IMR-90 (cell line): ENCODE measurements around the gene BBS5. TPM values are rescaled to one million over a fixed set of nuclear protein-coding genes. Genes with fewer than 3 reads are reported as not detected.

ENCODE experiments used
- ATAC-seq: fragments of 200-7000 bp; cut with Tn5 transposase; 2 replicates; pipeline ENCODE4 v1.9.1; 2020; ENCODE audit warnings: low read depth, mild to moderate bottlenecking, moderate library complexity
- BruUV-seq: library from RNA; stranded (reverse); fragments of 400-500 nt; replicated peaks from 2 replicates; lab custom pipeline; 2021; lab: Mats Ljungman, UMichigan
- CTCF ChIA-PET: fragments of 300-600 bp; formaldehyde crosslinking; extraction: SDS; loops from one replicate; lab custom pipeline; 2021; ENCODE audit warnings: antibody characterized with exemption; lab: Yijun Ruan, JAX
- POLR2A ChIA-PET: fragments of 300-600 bp; sonication (Branson Sonifier 250); formaldehyde crosslinking; loops from one replicate; lab custom pipeline; 2022; ENCODE audit warnings: antibody characterized with exemption; ENCODE audit not compliant: unreplicated experiment; lab: Charles Lee
- DNase-seq: peaks from one replicate; pipeline ENCODE4 v3.0.0; 2013
- H2AFZ ChIP-seq: replicated peaks from 2 replicates; pipeline ENCODE3; 2013; ENCODE audit warnings: low read length, mild to moderate bottlenecking; ENCODE audit not compliant: poor library complexity
- H2AK5ac ChIP-seq: 2 replicates; pipeline ENCODE4 v1.6.1; 2013; ENCODE audit warnings: low read depth, low read length, inconsistent platforms
- H2AK9ac ChIP-seq: replicated peaks from 2 replicates; pipeline ENCODE3; 2013; ENCODE audit warnings: mild to moderate bottlenecking, low read depth, low read length, moderate library complexity; ENCODE audit not compliant: poor library complexity
- H2BK120ac ChIP-seq: 2 replicates; pipeline ENCODE4 v1.6.1; 2013; ENCODE audit warnings: low read depth, low read length, inconsistent platforms
- H2BK15ac ChIP-seq: 3 replicates; pipeline ENCODE4 v1.6.1; 2013; ENCODE audit warnings: low read depth, low read length, inconsistent platforms
- H2BK20ac ChIP-seq: 2 replicates; pipeline ENCODE4 v1.6.1; 2013; ENCODE audit warnings: low read depth, mild to moderate bottlenecking, inconsistent platforms, low read length, moderate library complexity
- H2BK5ac ChIP-seq: 2 replicates; pipeline ENCODE4 v1.6.1; 2013; ENCODE audit warnings: mild to moderate bottlenecking, low read depth, low read length, inconsistent platforms; ENCODE audit not compliant: poor library complexity, severe bottlenecking
- H3K14ac ChIP-seq: replicated peaks from 2 replicates; pipeline ENCODE4 v1.6.1; 2013; ENCODE audit warnings: low read depth, low read length, inconsistent platforms
- H3K18ac ChIP-seq: 2 replicates; pipeline ENCODE4 v1.6.1; 2013; ENCODE audit warnings: low read depth, low read length, control low read depth
- H3K23ac ChIP-seq: 2 replicates; pipeline ENCODE4 v1.6.1; 2013; ENCODE audit warnings: low read depth, low read length, inconsistent platforms
- H3K27ac ChIP-seq: 2 replicates; pipeline ENCODE4 v1.5.1; 2013; ENCODE audit warnings: mild to moderate bottlenecking, control low read depth, low read length; ENCODE audit not compliant: insufficient read depth
- H3K27me3 ChIP-seq: 2 replicates; pipeline ENCODE4 v1.6.1; 2013; ENCODE audit warnings: low read length; ENCODE audit not compliant: control insufficient read depth, insufficient read depth
- H3K36me3 ChIP-seq: 2 replicates; pipeline ENCODE4 v1.6.1; 2013; ENCODE audit warnings: low read length, mixed read lengths; ENCODE audit not compliant: control insufficient read depth, insufficient read depth
- H3K4ac ChIP-seq: 2 replicates; pipeline ENCODE4 v1.6.1; 2013; ENCODE audit warnings: low read depth, low read length, inconsistent platforms
- H3K4me1 ChIP-seq: 2 replicates; pipeline ENCODE4 v1.6.1; 2013; ENCODE audit warnings: low read length, mixed read lengths; ENCODE audit not compliant: control insufficient read depth, insufficient read depth
- H3K4me2 ChIP-seq: 2 replicates; pipeline ENCODE4 v1.6.1; 2013; ENCODE audit warnings: low read depth, mild to moderate bottlenecking, control low read depth, low read length, moderate library complexity
- H3K4me3 ChIP-seq: 2 replicates; pipeline ENCODE4 v1.5.1; 2013; ENCODE audit warnings: low read depth, mild to moderate bottlenecking, control low read depth, low read length, moderate library complexity; ENCODE audit not compliant: insufficient read depth
- H3K56ac ChIP-seq: 2 replicates; pipeline ENCODE4 v1.6.1; 2013; ENCODE audit warnings: low read length, inconsistent platforms; ENCODE audit not compliant: insufficient read depth; ENCODE audit errors: extremely low read depth
- H3K79me1 ChIP-seq, 2 experiments: 2 replicates each; pipeline ENCODE4 v1.6.1; 2013; ENCODE audit warnings: low read length in 2 of 2, inconsistent platforms in 1 of 2, low read depth in 1 of 2
- H3K9ac ChIP-seq: 2 replicates; pipeline ENCODE4 v1.6.1; 2013; ENCODE audit warnings: low read depth, low read length, control low read depth
- H3K9me1 ChIP-seq: 2 replicates; pipeline ENCODE4 v1.6.1; 2013; ENCODE audit warnings: low read length, inconsistent platforms; ENCODE audit not compliant: insufficient read depth
- H3K9me3 ChIP-seq: 2 replicates; pipeline ENCODE4 v1.6.1; 2013; ENCODE audit warnings: low read length; ENCODE audit not compliant: control insufficient read depth, insufficient read depth
- H4K20me1 ChIP-seq: 2 replicates; pipeline ENCODE4 v1.6.1; 2013; ENCODE audit warnings: low read length, inconsistent platforms; ENCODE audit not compliant: insufficient read depth
- H4K5ac ChIP-seq: 2 replicates; pipeline ENCODE4 v1.6.1; 2013; ENCODE audit warnings: mild to moderate bottlenecking, low read depth, low read length, control low read depth
- H4K8ac ChIP-seq, 2 experiments: 2 replicates each; pipeline ENCODE4 v1.6.1; 2013; ENCODE audit warnings: low read depth in 2 of 2, low read length in 2 of 2, control low read depth in 1 of 2, inconsistent platforms in 1 of 2
- H4K91ac ChIP-seq: 2 replicates; pipeline ENCODE4 v1.6.1; 2013; ENCODE audit warnings: low read depth, low read length, inconsistent platforms; ENCODE audit not compliant: insufficient read depth
- BHLHE40 ChIP-seq: fragments of 150-350 bp; IDR thresholded peaks from 2 replicates; pipeline ENCODE4 v1.6.1; 2016; ENCODE audit warnings: mild to moderate bottlenecking, low read depth, low read length
- CEBPB ChIP-seq: IDR thresholded peaks from 2 replicates; pipeline ENCODE4 v1.6.1; 2012; ENCODE audit warnings: low read depth, low read length, improper control_type of control experiment
- CHD1 ChIP-seq: IDR thresholded peaks from 2 replicates; pipeline ENCODE4 v1.6.1; 2012; ENCODE audit warnings: low read depth, low read length, improper control_type of control experiment
- FOS ChIP-seq: fragments of 150-350 bp; IDR thresholded peaks from 2 replicates; pipeline ENCODE4 v1.6.1; 2016; ENCODE audit warnings: low read depth, low read length
- MAFK ChIP-seq: IDR thresholded peaks from 2 replicates; pipeline ENCODE4 v1.6.1; 2012; ENCODE audit warnings: low read depth, low read length, improper control_type of control experiment
- MAZ ChIP-seq: IDR thresholded peaks from 2 replicates; pipeline ENCODE4 v1.6.1; 2012; ENCODE audit warnings: low read depth, mild to moderate bottlenecking, low read length, improper control_type of control experiment, moderate library complexity, borderline replicate concordance
- MXI1 ChIP-seq: IDR thresholded peaks from 2 replicates; pipeline ENCODE4 v1.6.1; 2012; ENCODE audit warnings: low read depth, mild to moderate bottlenecking, low read length, moderate library complexity, borderline replicate concordance
- NFE2L2 ChIP-seq: fragments of 150-350 bp; IDR thresholded peaks from 2 replicates; pipeline ENCODE4 v1.6.1; 2016; ENCODE audit warnings: low read depth, mild to moderate bottlenecking, low read length
- POLR2A ChIP-seq: IDR thresholded peaks from 2 replicates; pipeline ENCODE4 v1.6.1; 2012; ENCODE audit warnings: mild to moderate bottlenecking, low read depth, low read length
- RAD21 ChIP-seq: IDR thresholded peaks from 2 replicates; pipeline ENCODE4 v1.6.1; 2012; ENCODE audit warnings: low read length, improper control_type of control experiment
- RCOR1 ChIP-seq: IDR thresholded peaks from 2 replicates; pipeline ENCODE4 v1.6.1; 2012; ENCODE audit warnings: mild to moderate bottlenecking, low read length, improper control_type of control experiment; ENCODE audit not compliant: insufficient replicate concordance
- RFX5 ChIP-seq: IDR thresholded peaks from 2 replicates; pipeline ENCODE4 v1.8.0; 2012; ENCODE audit warnings: low read depth, mild to moderate bottlenecking, low read length, moderate library complexity
- SMC3 ChIP-seq: fragments of 150-350 bp; IDR thresholded peaks from 2 replicates; pipeline ENCODE4 v1.6.1; 2016; ENCODE audit warnings: low read depth, mild to moderate bottlenecking, antibody characterized with exemption, low read length, moderate library complexity
- USF2 ChIP-seq: fragments of 150-350 bp; IDR thresholded peaks from 2 replicates; pipeline ENCODE4 v1.6.1; 2017; ENCODE audit warnings: mild to moderate bottlenecking, antibody characterized with exemption, low read length, low read depth
- WGBS, 2 experiments: methylation state at CpG; one replicate each; pipeline versions ENCODE4 v1.1.5 to v1.1.7; 2013; ENCODE audit warnings: missing lambda C conversion rate in 2 of 2; ENCODE audit not compliant: insufficient read length in 1 of 2; ENCODE audit errors: extremely low coverage in 2 of 2; 5-methylcytosine and 5-hydroxymethylcytosine counted together
- dilution Hi-C: fragments of 300-500 bp; cut with HindIII; formaldehyde crosslinking; loops from one replicate; pipeline ENCODE4 v1.14.3; 2018; ENCODE audit warnings: low sequenced_read_pairs; ENCODE audit not compliant: unreplicated experiment
- in situ Hi-C: fragments of 300-500 bp; cut with MboI; formaldehyde crosslinking; loops from 3 replicates; pipeline ENCODE4 v1.14.3; 2019; ENCODE audit warnings: low sequenced_read_pairs, inconsistent platforms, mixed read lengths
- intact Hi-C: fragments of 100-400 bp; cut with micrococcal nuclease; formaldehyde crosslinking; loops from 2 replicates; pipeline ENCODE4 v1.10.0; 2022
- polyA plus RNA-seq, 3 experiments: library from polyadenylated mRNA; depleted of rRNA; stranded (reverse); fragments of >200 nt; gene quantifications; 2 replicates each; pipeline ENCODE4 v1.2.3, GENCODE V29; 2012; ENCODE audit warnings: low replicate concordance in 1 of 3
- total RNA-seq: library from RNA; depleted of rRNA; stranded (reverse); fragments of >200 nt; gene quantifications from 2 replicates; pipeline ENCODE4 v1.2.3, GENCODE V29; 2012
- TF ChIP-seq, protein P1 (sequence below): conservative IDR thresholded peaks from 2 replicates; pipeline ENCODE4 v1.5.1; 2012; ENCODE audit warnings: mild to moderate bottlenecking, low read depth, low read length, improper control_type of control experiment
- TF ChIP-seq, protein P2 (sequence below): fragments of 150-350 bp; IDR thresholded peaks from 2 replicates; pipeline ENCODE4 v1.6.1; 2016; ENCODE audit warnings: low read depth, mild to moderate bottlenecking, low read length, moderate library complexity, borderline replicate concordance

BBS5 gene
- total and polyA plus RNA-seq, 2 of the 4 experiments (the other 2 are of a cell fraction): 1.4 to 4.1 TPM

GRCh38 chr2:169438466-169439072 is 40.7 kb upstream of the BBS5 start:
- Histone ChIP-seq H3K4me3 (no peak overlapping the region), H3K18ac (no peak overlapping the region), H2AFZ (no peak overlapping the region), H2BK5ac (no peak overlapping the region), H3K79me1 (no peaks in the 10 kb centered on the region), H3K4me2 (no peak overlapping the region), H3K4ac (no peak overlapping the region), H3K14ac (no peak overlapping the region), H3K36me3 (no peaks in the 10 kb centered on the region), H3K9me3 (no peaks in the 10 kb centered on the region), H3K9me1 (no peaks in the 10 kb centered on the region), H2AK5ac (no peak overlapping the region), H4K5ac (no peak overlapping the region), H3K9ac (no peak overlapping the region), H3K4me1 (no peaks in the 10 kb centered on the region), H3K27ac (no peak overlapping the region), H4K8ac (no peak overlapping the region), H4K20me1 (no peaks in the 10 kb centered on the region), H2BK20ac (no peak overlapping the region), H3K23ac (no peak overlapping the region), H3K27me3 (no peaks in the 10 kb centered on the region), H4K91ac (no peak overlapping the region), H3K56ac (no peak overlapping the region), H2BK15ac (no peak overlapping the region), H2BK120ac (no peak overlapping the region), H2AK9ac (no peak overlapping the region)
- DNase-seq (no peak), ATAC-seq (no peak)
- TF ChIP-seq, protein P1, sequence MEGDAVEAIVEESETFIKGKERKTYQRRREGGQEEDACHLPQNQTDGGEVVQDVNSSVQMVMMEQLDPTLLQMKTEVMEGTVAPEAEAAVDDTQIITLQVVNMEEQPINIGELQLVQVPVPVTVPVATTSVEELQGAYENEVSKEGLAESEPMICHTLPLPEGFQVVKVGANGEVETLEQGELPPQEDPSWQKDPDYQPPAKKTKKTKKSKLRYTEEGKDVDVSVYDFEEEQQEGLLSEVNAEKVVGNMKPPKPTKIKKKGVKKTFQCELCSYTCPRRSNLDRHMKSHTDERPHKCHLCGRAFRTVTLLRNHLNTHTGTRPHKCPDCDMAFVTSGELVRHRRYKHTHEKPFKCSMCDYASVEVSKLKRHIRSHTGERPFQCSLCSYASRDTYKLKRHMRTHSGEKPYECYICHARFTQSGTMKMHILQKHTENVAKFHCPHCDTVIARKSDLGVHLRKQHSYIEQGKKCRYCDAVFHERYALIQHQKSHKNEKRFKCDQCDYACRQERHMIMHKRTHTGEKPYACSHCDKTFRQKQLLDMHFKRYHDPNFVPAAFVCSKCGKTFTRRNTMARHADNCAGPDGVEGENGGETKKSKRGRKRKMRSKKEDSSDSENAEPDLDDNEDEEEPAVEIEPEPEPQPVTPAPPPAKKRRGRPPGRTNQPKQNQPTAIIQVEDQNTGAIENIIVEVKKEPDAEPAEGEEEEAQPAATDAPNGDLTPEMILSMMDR: no peak
- TF ChIP-seq FOS (no peak), POLR2A (no peak), RCOR1 (no peak), SMC3 (no peak), RFX5 (no peak), RAD21 (no peak), MAFK (no peak), MXI1 (no peak), BHLHE40 (no peak), MAZ (no peak), NFE2L2 (no peak), CEBPB (no peak), USF2 (no peak), CHD1 (no peak)
- TF ChIP-seq, protein P2, sequence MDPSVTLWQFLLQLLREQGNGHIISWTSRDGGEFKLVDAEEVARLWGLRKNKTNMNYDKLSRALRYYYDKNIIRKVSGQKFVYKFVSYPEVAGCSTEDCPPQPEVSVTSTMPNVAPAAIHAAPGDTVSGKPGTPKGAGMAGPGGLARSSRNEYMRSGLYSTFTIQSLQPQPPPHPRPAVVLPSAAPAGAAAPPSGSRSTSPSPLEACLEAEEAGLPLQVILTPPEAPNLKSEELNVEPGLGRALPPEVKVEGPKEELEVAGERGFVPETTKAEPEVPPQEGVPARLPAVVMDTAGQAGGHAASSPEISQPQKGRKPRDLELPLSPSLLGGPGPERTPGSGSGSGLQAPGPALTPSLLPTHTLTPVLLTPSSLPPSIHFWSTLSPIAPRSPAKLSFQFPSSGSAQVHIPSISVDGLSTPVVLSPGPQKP: no peak
- intact Hi-C loops (no loop called here), dilution Hi-C loops (no loop called here), in situ Hi-C loops (loop anchor here (25.0 kb wide), 1 partner anchor 1374 kb away; the partner anchor contains the start of gene GAD1)
- no CpG with 5 or more reads among the region's 3 CpGs for WGBS, 2 experiments
- ChIA-PET POLR2A (no interaction called here), CTCF (no interaction called here)
- no TSS peak for BruUV-seq
